OCI-LY7 (cell line): ENCODE results near the gene CASP12. TPM values are rescaled to one million over a fixed set of nuclear protein-coding genes. Genes with fewer than 3 reads are reported as not detected.
"Not testable (repeated sequence)": the region's sequence is repeated elsewhere in the genome, so short reads cannot be mapped to it uniquely, and the experiment has no call there.

Source experiments
- BruUV-seq: library from RNA; stranded (reverse); fragments of 400-500 nt; replicated peaks from 2 replicates; lab custom pipeline; 2021; lab: Mats Ljungman, UMichigan
- CTCF ChIA-PET: fragments of 300-600 bp; sonication (Branson Sonifier 250); formaldehyde crosslinking; loops from one replicate; lab custom pipeline; 2022; ENCODE audit warnings: antibody characterized with exemption; ENCODE audit not compliant: unreplicated experiment; lab: Charles Lee
- POLR2A ChIA-PET: fragments of 300-600 bp; sonication (Branson Sonifier 250); formaldehyde crosslinking; loops from one replicate; lab custom pipeline; 2022; ENCODE audit warnings: antibody characterized with exemption; lab: Charles Lee
- DNase-seq: peaks from one replicate; pipeline ENCODE4 v3.0.0-alpha.2; 2015; ENCODE audit warnings: low spot score
- H2AFZ ChIP-seq: fragments of 200-600 bp; sonication (generic), shearing (Covaris generic); 2 replicates; pipeline ENCODE4 v1.6.1; 2014; ENCODE audit warnings: mild to moderate bottlenecking, antibody characterized with exemption, low read length, moderate library complexity
- H3K27ac ChIP-seq: fragments of 200-600 bp; sonication (generic); 2 replicates; pipeline ENCODE4 v1.5.1; 2014; ENCODE audit warnings: mixed run types, low read depth, mild to moderate bottlenecking, moderate library complexity, low read length, inconsistent platforms; ENCODE audit not compliant: poor library complexity, severe bottlenecking
- H3K36me3 ChIP-seq: fragments of 200-600 bp; sonication (generic); 2 replicates; pipeline ENCODE4 v1.6.1; 2014; ENCODE audit warnings: mild to moderate bottlenecking, antibody characterized with exemption, low read length, moderate library complexity, mixed read lengths; ENCODE audit not compliant: insufficient read depth
- H3K4me1 ChIP-seq: fragments of 200-600 bp; sonication (generic); 2 replicates; pipeline ENCODE4 v1.5.1; 2014; ENCODE audit warnings: mild to moderate bottlenecking, low read length; ENCODE audit not compliant: insufficient read depth, poor library complexity, severe bottlenecking
- H3K4me2 ChIP-seq: fragments of 200-600 bp; sonication (generic); 2 replicates; pipeline ENCODE4 v1.6.1; 2014; ENCODE audit warnings: mild to moderate bottlenecking, low read length
- H3K4me3 ChIP-seq: fragments of 200-600 bp; sonication (generic); 2 replicates; pipeline ENCODE4 v1.5.1; 2014; ENCODE audit warnings: mild to moderate bottlenecking, low read depth, low read length; ENCODE audit not compliant: poor library complexity, severe bottlenecking
- H3K79me2 ChIP-seq: fragments of 200-600 bp; sonication (generic); 2 replicates; pipeline ENCODE4 v1.6.1; 2016; ENCODE audit warnings: low read depth, mild to moderate bottlenecking, low read length, moderate library complexity, mixed read lengths; ENCODE audit not compliant: insufficient read depth
- H3K9me2 ChIP-seq: fragments of 200-600 bp; sonication (generic); 2 replicates; pipeline ENCODE4 v1.6.1; 2016; ENCODE audit warnings: mild to moderate bottlenecking, low read length, mixed read lengths; ENCODE audit not compliant: insufficient read depth
- H3K9me3 ChIP-seq: fragments of 200-600 bp; sonication (generic); 2 replicates; pipeline ENCODE4 v1.6.1; 2014; ENCODE audit warnings: mild to moderate bottlenecking, mixed run types, low read length, mixed read lengths
- H4K20me1 ChIP-seq: fragments of 200-600 bp; sonication (generic); 2 replicates; pipeline ENCODE4 v1.6.1; 2014; ENCODE audit warnings: mild to moderate bottlenecking, antibody characterized with exemption, low read length, moderate library complexity, mixed read lengths; ENCODE audit not compliant: insufficient read depth
- EZH2phosphoT487 ChIP-seq: fragments of 200-600 bp; sonication (generic); IDR thresholded peaks from 2 replicates; pipeline ENCODE4 v1.6.1; 2018; ENCODE audit warnings: low read depth, borderline replicate concordance, mild to moderate bottlenecking, mixed run types, antibody characterized with exemption, low read length, moderate library complexity, mixed read lengths
- intact Hi-C: fragments of 100-400 bp; cut with micrococcal nuclease; formaldehyde crosslinking; loops from one replicate; pipeline ENCODE4 v1.10.0; 2022; ENCODE audit not compliant: unreplicated experiment
- total RNA-seq, 2 experiments: library from RNA; depleted of rRNA in 1 of 2; stranded (reverse); fragments of >200 nt in 1 of 2; shearing (Covaris generic) in 1 of 2; gene quantifications; 2 replicates each; pipeline ENCODE4 v1.2.3, GENCODE V29; 2014 to 2022
- TF ChIP-seq, protein P1 (sequence below): fragments of 200-600 bp; sonication (generic); conservative IDR thresholded peaks from 2 replicates; pipeline ENCODE4 v1.5.1; 2014; ENCODE audit warnings: mild to moderate bottlenecking, antibody characterized with exemption, low read length, moderate library complexity, mixed read lengths

The CASP12 gene
- total RNA-seq, 2 experiments from 2014 or later = not detected

DNA sequence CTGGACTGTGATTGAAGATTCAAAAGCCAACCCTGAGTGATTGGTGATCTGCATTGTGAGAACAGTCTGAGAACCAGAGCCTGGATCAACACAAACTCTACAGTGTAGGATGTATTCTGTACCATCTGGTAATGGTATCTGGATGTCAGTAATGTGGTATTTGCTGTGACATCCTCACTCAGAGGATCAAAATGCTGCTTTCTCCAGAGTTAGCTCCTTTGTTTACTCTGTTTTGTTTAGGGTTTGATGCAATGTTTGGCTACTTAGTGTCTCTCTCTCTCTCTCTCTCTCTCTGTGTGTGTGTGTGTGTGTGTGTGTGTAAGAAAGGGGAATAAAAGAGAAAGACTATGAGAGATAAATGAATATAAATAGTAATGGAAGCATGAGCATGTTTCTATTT, 45.8 kb upstream of the CASP12 start:
- BruUV-seq = no TSS peak
- no peaks in the 10 kb centered on the region for H3K4me1 ChIP-seq
- H3K4me3 ChIP-seq = no peak overlapping the region
- TF ChIP-seq, protein P1, sequence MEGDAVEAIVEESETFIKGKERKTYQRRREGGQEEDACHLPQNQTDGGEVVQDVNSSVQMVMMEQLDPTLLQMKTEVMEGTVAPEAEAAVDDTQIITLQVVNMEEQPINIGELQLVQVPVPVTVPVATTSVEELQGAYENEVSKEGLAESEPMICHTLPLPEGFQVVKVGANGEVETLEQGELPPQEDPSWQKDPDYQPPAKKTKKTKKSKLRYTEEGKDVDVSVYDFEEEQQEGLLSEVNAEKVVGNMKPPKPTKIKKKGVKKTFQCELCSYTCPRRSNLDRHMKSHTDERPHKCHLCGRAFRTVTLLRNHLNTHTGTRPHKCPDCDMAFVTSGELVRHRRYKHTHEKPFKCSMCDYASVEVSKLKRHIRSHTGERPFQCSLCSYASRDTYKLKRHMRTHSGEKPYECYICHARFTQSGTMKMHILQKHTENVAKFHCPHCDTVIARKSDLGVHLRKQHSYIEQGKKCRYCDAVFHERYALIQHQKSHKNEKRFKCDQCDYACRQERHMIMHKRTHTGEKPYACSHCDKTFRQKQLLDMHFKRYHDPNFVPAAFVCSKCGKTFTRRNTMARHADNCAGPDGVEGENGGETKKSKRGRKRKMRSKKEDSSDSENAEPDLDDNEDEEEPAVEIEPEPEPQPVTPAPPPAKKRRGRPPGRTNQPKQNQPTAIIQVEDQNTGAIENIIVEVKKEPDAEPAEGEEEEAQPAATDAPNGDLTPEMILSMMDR = no peak
- TF ChIP-seq EZH2phosphoT487 = no peak
- no peaks in the 10 kb centered on the region for H3K36me3 ChIP-seq
- no peaks in the 10 kb centered on the region for H3K79me2 ChIP-seq
- no peaks in the 10 kb centered on the region for H3K9me2 ChIP-seq
- no peak overlapping the region for H3K27ac ChIP-seq
- intact Hi-C loops = loop anchor here (10.0 kb wide), 1 partner anchor 921 kb away; no protein-coding TSS in a partner anchor
- H3K9me3 ChIP-seq = no peaks in the 10 kb centered on the region
- H2AFZ ChIP-seq = no peak overlapping the region
- H4K20me1 ChIP-seq = no peaks in the 10 kb centered on the region
- DNase-seq = no peak
- CTCF ChIA-PET = no interaction called here
- no peak overlapping the region for H3K4me2 ChIP-seq
- POLR2A ChIA-PET = no interaction called here

DNA sequence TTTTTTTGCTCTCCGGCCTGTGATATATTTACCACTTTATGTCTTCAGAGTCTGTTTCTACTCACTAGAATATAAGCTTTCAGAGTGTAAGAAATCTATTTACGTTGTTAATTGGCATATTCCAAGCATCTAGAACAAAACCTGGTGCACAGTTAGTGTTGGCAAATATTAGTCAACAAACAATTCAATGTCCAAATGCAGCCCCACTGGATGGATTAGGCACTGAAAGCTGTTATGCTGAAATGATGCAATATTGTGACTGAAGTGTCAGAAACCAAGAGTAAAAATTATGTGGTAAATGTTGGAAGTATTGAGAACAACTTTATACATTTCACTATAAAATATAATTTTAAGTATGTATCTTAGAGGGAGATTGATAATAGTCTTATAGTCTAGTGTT, 45.3 kb upstream of the CASP12 start:
- intact Hi-C loops = loop anchor here (10.0 kb wide), 1 partner anchor 921 kb away; no protein-coding TSS in a partner anchor
- Histone ChIP-seq H3K4me2 (no peak overlapping the region), H4K20me1 (no peaks in the 10 kb centered on the region), H3K9me3 (no peaks in the 10 kb centered on the region), H3K36me3 (no peaks in the 10 kb centered on the region), H3K79me2 (no peaks in the 10 kb centered on the region), H3K27ac (no peak overlapping the region), H3K9me2 (no peaks in the 10 kb centered on the region), H3K4me1 (no peaks in the 10 kb centered on the region), H3K4me3 (no peak overlapping the region), H2AFZ (no peak overlapping the region)
- DNase-seq = no peak
- TF ChIP-seq EZH2phosphoT487 = no peak
- TF ChIP-seq, protein P1 = no peak
- ChIA-PET CTCF (no interaction called here), POLR2A (no interaction called here)
- BruUV-seq = no TSS peak

GRCh38 chr11:104934594-104934993, 36.3 kb upstream of the CASP12 start:
- H3K4me3 ChIP-seq = no peak overlapping the region
- H3K4me2 ChIP-seq = no peak overlapping the region
- DNase-seq = no peak
- H2AFZ ChIP-seq = no peak overlapping the region
- no peaks in the 10 kb centered on the region for H3K4me1 ChIP-seq
- no peaks in the 10 kb centered on the region for H4K20me1 ChIP-seq
- BruUV-seq = no TSS peak
- intact Hi-C loops = no loop called here
- ChIA-PET POLR2A (interaction anchor here (0.6 kb wide), 1 partner anchor 1508 kb away, joined by 3 read pairs; no protein-coding TSS in a partner anchor), CTCF (no interaction called here)
- H3K36me3 ChIP-seq = no peaks in the 10 kb centered on the region
- H3K79me2 ChIP-seq = no peaks in the 10 kb centered on the region
- TF ChIP-seq, protein P1 = no peak
- TF ChIP-seq EZH2phosphoT487 = no peak
- H3K9me2 ChIP-seq = no peaks in the 10 kb centered on the region
- H3K27ac ChIP-seq = no peak overlapping the region
- no peaks in the 10 kb centered on the region for H3K9me3 ChIP-seq

GRCh38 chr11:104934073-104934472, 35.8 kb upstream of the CASP12 start:
- H3K9me3 ChIP-seq, H3K79me2 ChIP-seq, DNase-seq, H3K36me3 ChIP-seq, H2AFZ ChIP-seq, H3K27ac ChIP-seq, CTCF ChIA-PET, H3K4me2 ChIP-seq, intact Hi-C loops, H3K4me1 ChIP-seq, H4K20me1 ChIP-seq, H3K9me2 ChIP-seq, H3K4me3 ChIP-seq, BruUV-seq: not testable (repeated sequence)
- POLR2A ChIA-PET = interaction anchor here (0.6 kb wide), 1 partner anchor 1507 kb away, joined by 3 read pairs; no protein-coding TSS in a partner anchor
